ENCODE data around the gene SEZ6L.

SEZ6L gene

GRCh38 chr22:26357813-26358212 is 188.6 kb downstream of the SEZ6L start:
- TF ChIP-seq EZH2 (IDR thresholded peaks at IDR 0.05; ENCODE audit: borderline replicate concordance, low read length) (no peak), CTCF (IDR thresholded peaks at IDR 0.05; ENCODE audit: low read length) (no peak)
- Histone ChIP-seq H3K4me3 (ENCODE audit: low read depth, low read length, poor library complexity, severe bottlenecking) (no peak overlapping the region), H3K9ac (ENCODE audit: low read length) (no peak overlapping the region), H3F3A (ENCODE audit: insufficient read depth, low read length) (no peaks in the 10 kb centered on the region), H3K4me1 (ENCODE audit: insufficient read depth, low read length, severe bottlenecking) (peaks cover 7% of the 10 kb centered on the region), H3K9me3 (ENCODE audit: low read length) (no peaks in the 10 kb centered on the region), H3K27me3 (ENCODE audit: insufficient read depth, low read length) (0 out of 2 replicates have a peak, but pooled peaks cover 3% of the 10 kb centered on the region), H3K27ac (ENCODE audit: low read depth, low read length, poor library complexity, severe bottlenecking) (no peak overlapping the region), H3K4me2 (ENCODE audit: low read length) (no peak overlapping the region), H2AFZ (ENCODE audit: low read length) (no peak overlapping the region), H3K36me3 (ENCODE audit: insufficient read depth, low read length) (no peaks in the 10 kb centered on the region), H4K20me1 (ENCODE audit: insufficient read depth, low read length) (no peaks in the 10 kb centered on the region), H3K9me2 (ENCODE audit: low read depth, low read length) (no peaks in the 10 kb centered on the region), H3K79me2 (ENCODE audit: insufficient read depth, low read length) (no peaks in the 10 kb centered on the region)

- Histone ChIP-seq H4K20me1 (ENCODE audit: insufficient read depth, low read length) (no peaks in the 10 kb centered on the region), H3K79me2 (ENCODE audit: insufficient read depth, low read length) (no peaks in the 10 kb centered on the region), H3K27me3 (ENCODE audit: insufficient read depth, low read length) (0 out of 2 replicates have a peak, but pooled peaks cover 3% of the 10 kb centered on the region), H3F3A (ENCODE audit: insufficient read depth, low read length) (no peaks in the 10 kb centered on the region), H3K4me1 (ENCODE audit: insufficient read depth, low read length, severe bottlenecking) (peaks cover 7% of the 10 kb centered on the region), H3K36me3 (ENCODE audit: insufficient read depth, low read length) (no peaks in the 10 kb centered on the region), H3K9ac (ENCODE audit: low read length) (no peak overlapping the region), H3K9me2 (ENCODE audit: low read depth, low read length) (no peaks in the 10 kb centered on the region), H3K4me2 (ENCODE audit: low read length) (no peak overlapping the region), H2AFZ (ENCODE audit: low read length) (no peak overlapping the region), H3K4me3 (ENCODE audit: low read depth, low read length, poor library complexity, severe bottlenecking) (no peak overlapping the region), H3K9me3 (ENCODE audit: low read length) (no peaks in the 10 kb centered on the region), H3K27ac (ENCODE audit: low read depth, low read length, poor library complexity, severe bottlenecking) (no peak overlapping the region)
- no peak for TF ChIP-seq EZH2 (IDR thresholded peaks at IDR 0.05; ENCODE audit: borderline replicate concordance, low read length)
- TF ChIP-seq CTCF (IDR thresholded peaks at IDR 0.05; ENCODE audit: low read length) = no peak
Measured at GRCh38 chr22:26359156-26359555, 189.9 kb downstream of the SEZ6L start.

GRCh38 chr22:26360169-26360885 is 191.1 kb downstream of the SEZ6L start:
- no peaks in the 10 kb centered on the region for H3F3A ChIP-seq (ENCODE audit: insufficient read depth, low read length)
- H3K4me3 ChIP-seq (ENCODE audit: low read depth, low read length, poor library complexity, severe bottlenecking) = no peak overlapping the region
- H2AFZ ChIP-seq (ENCODE audit: low read length) = no peak overlapping the region
- H3K36me3 ChIP-seq (ENCODE audit: insufficient read depth, low read length) = no peaks in the 10 kb centered on the region
- H3K4me1 ChIP-seq (ENCODE audit: insufficient read depth, low read length, severe bottlenecking) = peaks cover 7% of the 10 kb centered on the region
- H3K79me2 ChIP-seq (ENCODE audit: insufficient read depth, low read length) = no peaks in the 10 kb centered on the region
- no peak overlapping the region for H3K9ac ChIP-seq (ENCODE audit: low read length)
- H3K27me3 ChIP-seq (ENCODE audit: insufficient read depth, low read length) = 0 out of 2 replicates have a peak, but pooled peaks cover 3% of the 10 kb centered on the region
- H3K9me2 ChIP-seq (ENCODE audit: low read depth, low read length) = no peaks in the 10 kb centered on the region
- TF ChIP-seq CTCF (IDR thresholded peaks at IDR 0.05; ENCODE audit: low read length) = peak; percentile 90
- TF ChIP-seq EZH2 (IDR thresholded peaks at IDR 0.05; ENCODE audit: borderline replicate concordance, low read length) = no peak
- no peak overlapping the region for H3K27ac ChIP-seq (ENCODE audit: low read depth, low read length, poor library complexity, severe bottlenecking)
- no peaks in the 10 kb centered on the region for H4K20me1 ChIP-seq (ENCODE audit: insufficient read depth, low read length)
- H3K4me2 ChIP-seq (ENCODE audit: low read length) = peak overlapping the region; percentile 29
- no peaks in the 10 kb centered on the region for H3K9me3 ChIP-seq (ENCODE audit: low read length)
